ENCODE data around the gene EMSY. TPM values are rescaled to one million over a fixed set of nuclear protein-coding genes. Genes with fewer than 3 reads are reported as not detected.

EMSY gene
- total RNA-seq, 1 donor from 2014 or later: 35.2 TPM

- intact Hi-C loops (cut with DNase I): no loop called here
- ATAC-seq (no peak), DNase-seq (ENCODE audit: low spot score) (no peak)
Measured at GRCh38 chr11:76501526-76502202, 56.8 kb downstream of the EMSY start.

GRCh38 chr11:76506833-76507232 is 62.0 kb downstream of the EMSY start:
- no peak for DNase-seq (ENCODE audit: low spot score)
- ATAC-seq: no peak
- intact Hi-C loops (cut with DNase I): loop anchor here (1.0 kb wide), 1 partner anchor 21 kb away; no protein-coding TSS in a partner anchor

- ATAC-seq (no peak), DNase-seq (ENCODE audit: low spot score) (no peak)
- intact Hi-C loops (cut with DNase I): no loop called here
Measured at GRCh38 chr11:76510060-76511047, 65.5 kb downstream of the EMSY start.

GRCh38 chr11:76512851-76513653 is 68.2 kb downstream of the EMSY start:
- intact Hi-C loops (cut with DNase I): no loop called here
- ATAC-seq (no peak), DNase-seq (ENCODE audit: low spot score) (no peak)

- DNase-seq (ENCODE audit: low spot score): no peak
- no peak for ATAC-seq
- intact Hi-C loops (cut with DNase I): no loop called here
Measured at GRCh38 chr11:76513654-76514034, 68.8 kb downstream of the EMSY start.

- intact Hi-C loops (cut with DNase I): no loop called here
- DNase-seq (ENCODE audit: low spot score) (no peak), ATAC-seq (no peak)
Measured at GRCh38 chr11:76515494-76515893, 70.7 kb downstream of the EMSY start.

GRCh38 chr11:76523147-76523546 is 78.3 kb downstream of the EMSY start:
- ATAC-seq (no peak), DNase-seq (ENCODE audit: low spot score) (no peak)
- intact Hi-C loops (cut with DNase I): no loop called here

GRCh38 chr11:76523786-76524436 is 79.1 kb downstream of the EMSY start:
- ATAC-seq: no peak
- intact Hi-C loops (cut with DNase I): no loop called here
- no peak for DNase-seq (ENCODE audit: low spot score)

- intact Hi-C loops (cut with DNase I): no loop called here
- ATAC-seq: no peak
- DNase-seq (ENCODE audit: low spot score): no peak
Measured at GRCh38 chr11:76524461-76524860, 79.6 kb downstream of the EMSY start.

- ATAC-seq (peak; percentile 69), DNase-seq (ENCODE audit: low spot score) (no peak)
- intact Hi-C loops (cut with DNase I): no loop called here
Measured at GRCh38 chr11:76524919-76525318, 80.1 kb downstream of the EMSY start.

GRCh38 chr11:76526878-76527277 is 82.1 kb downstream of the EMSY start:
- DNase-seq (ENCODE audit: low spot score): no peak
- intact Hi-C loops (cut with DNase I): no loop called here
- no peak for ATAC-seq

GRCh38 chr11:76542436-76542835 is 97.6 kb downstream of the EMSY start:
- intact Hi-C loops (cut with DNase I): no loop called here
- ATAC-seq (no peak), DNase-seq (ENCODE audit: low spot score) (no peak)

- no peak for DNase-seq (ENCODE audit: low spot score)
- intact Hi-C loops (cut with DNase I): no loop called here
- ATAC-seq: no peak
Measured at GRCh38 chr11:76543006-76543703, 98.3 kb downstream of the EMSY start.

GRCh38 chr11:76550781-76551180 is 106.0 kb downstream of the EMSY start:
- intact Hi-C loops (cut with DNase I): loop anchor here (10.0 kb wide), 1 partner anchor 124 kb away; the partner anchor contains the start of gene LRRC32
- ATAC-seq (no peak), DNase-seq (ENCODE audit: low spot score) (no peak)

- intact Hi-C loops (cut with DNase I): loop anchor here (10.0 kb wide), 1 partner anchor 123 kb away; the partner anchor contains the start of gene LRRC32
- DNase-seq (ENCODE audit: low spot score): no peak
- peak; percentile 42 for ATAC-seq
Measured at GRCh38 chr11:76551400-76551799, 106.6 kb downstream of the EMSY start.

GRCh38 chr11:76552987-76553386 is 108.2 kb downstream of the EMSY start:
- intact Hi-C loops (cut with DNase I): loop anchor here (10.0 kb wide), 1 partner anchor 122 kb away; the partner anchor contains the start of gene LRRC32
- no peak for ATAC-seq
- no peak for DNase-seq (ENCODE audit: low spot score)

- ATAC-seq (no peak), DNase-seq (ENCODE audit: low spot score) (no peak)
- intact Hi-C loops (cut with DNase I): loop anchor here (10.0 kb wide), 1 partner anchor 121 kb away; the partner anchor contains the start of gene LRRC32
Measured at GRCh38 chr11:76553554-76554476, 109.0 kb downstream of the EMSY start.

All from sciatic nerve (tissue), 2 donors.